GM18907 (cell line): ENCODE results near the gene HBG2.
"Not testable (repeated sequence)": the region's sequence is repeated elsewhere in the genome, so short reads cannot be mapped to it uniquely, and the experiment has no call there.

Experiments
- ATAC-seq: cut with Tn5 transposase; IDR thresholded peaks from one replicate; pipeline ENCODE4 v1.9.1; 2021; ENCODE audit warnings: mild to moderate bottlenecking, moderate library complexity; ENCODE audit not compliant: unreplicated experiment

Gene HBG2

GRCh38 chr11:5282628-5283027, 28.0 kb upstream of the HBG2 start:
- ATAC-seq = no peak

GRCh38 chr11:5281596-5281995, 27.0 kb upstream of the HBG2 start:
- ATAC-seq = no peak

GRCh38 chr11:5280582-5281102, 26.1 kb upstream of the HBG2 start:
- peak; percentile 95 for ATAC-seq

GRCh38 chr11:5279471-5280090, 25.0 kb upstream of the HBG2 start:
- no peak for ATAC-seq

- ATAC-seq = peak; percentile 78
Measured at GRCh38 chr11:5277807-5278382, 23.3 kb upstream of the HBG2 start.

- no peak for ATAC-seq
Measured at GRCh38 chr11:5276697-5277096, 22.1 kb upstream of the HBG2 start.

- no peak for ATAC-seq
Measured at GRCh38 chr11:5275369-5276110, 21.0 kb upstream of the HBG2 start.

- no peak for ATAC-seq
Measured at GRCh38 chr11:5274395-5274794, 19.8 kb upstream of the HBG2 start.

- ATAC-seq = no peak
Measured at GRCh38 chr11:5272395-5273017, 17.9 kb upstream of the HBG2 start.

GRCh38 chr11:5269715-5270147, 15.2 kb upstream of the HBG2 start, which contains the start of gene HBE1:
Gene HBE1, minus strand, starts transcription at chr11:5269945. Its CDS starts 55 bp downstream, at chr11:5269890.
- ATAC-seq = no peak

- ATAC-seq = no peak
Measured at GRCh38 chr11:5267033-5267563, 12.5 kb upstream of the HBG2 start.

GRCh38 chr11:5266609-5267008, 12.0 kb upstream of the HBG2 start:
- no peak for ATAC-seq

GRCh38 chr11:5265832-5266231, 11.3 kb upstream of the HBG2 start:
- ATAC-seq = no peak

- ATAC-seq = no peak
Measured at GRCh38 chr11:5258543-5259262, 4.1 kb upstream of the HBG2 start.

- ATAC-seq = no peak
Measured at GRCh38 chr11:5257296-5257695, 2.7 kb upstream of the HBG2 start.

GRCh38 chr11:5254023-5254422, 558 bp downstream of the HBG2 start:
- not testable (repeated sequence) for ATAC-seq

- not testable (repeated sequence) for ATAC-seq
Measured at GRCh38 chr11:5253440-5253839, 1.1 kb downstream of the HBG2 start.

- ATAC-seq = no peak
Measured at GRCh38 chr11:5252919-5253265, 1.7 kb downstream of the HBG2 start.

GRCh38 chr11:5252192-5252918, 2.2 kb downstream of the HBG2 start:
- ATAC-seq = no peak

GRCh38 chr11:5251746-5252145, 2.8 kb downstream of the HBG2 start:
- ATAC-seq = no peak
